GM12878 (cell line): ENCODE results near the gene ANP32E.

ENCODE experiments used
- BHLHE40 ChIP-seq, 2 experiments: fragments of 450-650 bp in 1 of 2; IDR thresholded peaks; 2 replicates each; pipeline ENCODE4 v1.6.1; 2011 to 2017; ENCODE audit warnings: low read depth in 2 of 2, borderline replicate concordance in 1 of 2, improper control_type of control experiment in 1 of 2, low read length in 1 of 2, mild to moderate bottlenecking in 1 of 2
- BMI1 ChIP-seq: fragments of 450-650 bp; IDR thresholded peaks from 2 replicates; pipeline ENCODE4 v1.6.1; 2016; ENCODE audit warnings: mild to moderate bottlenecking, moderate library complexity, borderline replicate concordance
- CHD2 ChIP-seq: IDR thresholded peaks from 2 replicates; pipeline ENCODE4 v1.6.1; 2011; ENCODE audit warnings: low read depth, low read length, improper control_type of control experiment, borderline replicate concordance
- NFYB ChIP-seq: IDR thresholded peaks from 2 replicates; pipeline ENCODE4 v1.6.1; 2011; ENCODE audit warnings: low read depth, mild to moderate bottlenecking, low read length, improper control_type of control experiment, moderate library complexity; ENCODE audit not compliant: insufficient read depth
- TARDBP ChIP-seq: IDR thresholded peaks from 2 replicates; pipeline ENCODE4 v1.6.1; 2016; ENCODE audit warnings: borderline replicate concordance
- ZNF24 ChIP-seq: fragments of 450-650 bp; IDR thresholded peaks from 2 replicates; pipeline ENCODE4 v1.6.1; 2017; ENCODE audit warnings: antibody characterized with exemption, mild to moderate bottlenecking
- TF ChIP-seq, protein P1 (sequence below), 3 experiments: IDR thresholded peaks in 2 of 3; conservative IDR thresholded peaks in 1 of 3; 2 replicates each; pipeline ENCODE4 v1.5.1; 2011; ENCODE audit warnings: low read depth in 3 of 3, low read length in 3 of 3, mild to moderate bottlenecking in 3 of 3, control low read depth in 2 of 3, moderate library complexity in 2 of 3, inconsistent platforms in 1 of 3, mixed read lengths in 1 of 3; ENCODE audit not compliant: control insufficient read depth in 2 of 3, insufficient read depth in 1 of 3; ENCODE audit errors: extremely low read depth in 1 of 3
- TF ChIP-seq, protein P2 (sequence below): fragments of 450-650 bp; IDR thresholded peaks from 2 replicates; pipeline ENCODE4 v1.6.1; 2017; ENCODE audit warnings: mild to moderate bottlenecking
- TF ChIP-seq, protein P3 (sequence below): IDR thresholded peaks from 2 replicates; pipeline ENCODE4 v1.6.1; 2012; ENCODE audit warnings: low read depth, low read length, improper control_type of control experiment
- TF ChIP-seq, protein P4 (sequence below): IDR thresholded peaks from 2 replicates; pipeline ENCODE4 v1.6.1; 2011; ENCODE audit warnings: low read depth, mild to moderate bottlenecking, low read length, moderate library complexity, borderline replicate concordance; ENCODE audit errors: extremely low read depth

DNA sequence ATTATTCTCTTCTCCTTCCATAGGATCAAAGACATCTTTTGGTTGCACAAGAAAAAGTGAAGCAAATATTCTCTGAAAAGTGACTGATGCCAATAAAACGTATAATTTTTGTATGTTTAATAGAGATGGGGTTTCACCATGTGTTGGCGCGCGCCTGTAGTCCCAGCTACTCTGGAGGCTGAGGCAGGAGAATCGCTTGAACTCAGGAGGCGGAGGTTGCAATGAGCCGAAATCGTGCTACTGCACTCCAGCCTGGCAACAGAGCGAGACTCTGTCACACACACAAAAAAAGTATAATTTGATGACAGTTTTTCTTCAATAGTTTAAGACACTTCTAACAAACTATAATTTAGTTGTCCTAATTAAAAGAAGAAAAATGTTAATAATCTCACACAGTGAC lies 23.8 kb downstream of the ANP32E start:
- TF ChIP-seq, protein P1, sequence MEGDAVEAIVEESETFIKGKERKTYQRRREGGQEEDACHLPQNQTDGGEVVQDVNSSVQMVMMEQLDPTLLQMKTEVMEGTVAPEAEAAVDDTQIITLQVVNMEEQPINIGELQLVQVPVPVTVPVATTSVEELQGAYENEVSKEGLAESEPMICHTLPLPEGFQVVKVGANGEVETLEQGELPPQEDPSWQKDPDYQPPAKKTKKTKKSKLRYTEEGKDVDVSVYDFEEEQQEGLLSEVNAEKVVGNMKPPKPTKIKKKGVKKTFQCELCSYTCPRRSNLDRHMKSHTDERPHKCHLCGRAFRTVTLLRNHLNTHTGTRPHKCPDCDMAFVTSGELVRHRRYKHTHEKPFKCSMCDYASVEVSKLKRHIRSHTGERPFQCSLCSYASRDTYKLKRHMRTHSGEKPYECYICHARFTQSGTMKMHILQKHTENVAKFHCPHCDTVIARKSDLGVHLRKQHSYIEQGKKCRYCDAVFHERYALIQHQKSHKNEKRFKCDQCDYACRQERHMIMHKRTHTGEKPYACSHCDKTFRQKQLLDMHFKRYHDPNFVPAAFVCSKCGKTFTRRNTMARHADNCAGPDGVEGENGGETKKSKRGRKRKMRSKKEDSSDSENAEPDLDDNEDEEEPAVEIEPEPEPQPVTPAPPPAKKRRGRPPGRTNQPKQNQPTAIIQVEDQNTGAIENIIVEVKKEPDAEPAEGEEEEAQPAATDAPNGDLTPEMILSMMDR (IDR thresholded peaks at IDR 0.05 in 2 of 3, conservative IDR thresholded peaks at IDR 0.05 in 1 of 3; ENCODE audit: control insufficient read depth in 2 of 3, extremely low read depth in 1 of 3, insufficient read depth in 1 of 3, low read depth in 3 of 3, low read length in 3 of 3) = no peak
- no peak for TF ChIP-seq BHLHE40 (IDR thresholded peaks at IDR 0.05; ENCODE audit: borderline replicate concordance in 1 of 2, low read depth in 2 of 2, low read length in 1 of 2)
- TF ChIP-seq TARDBP = no peak
- TF ChIP-seq, protein P2, sequence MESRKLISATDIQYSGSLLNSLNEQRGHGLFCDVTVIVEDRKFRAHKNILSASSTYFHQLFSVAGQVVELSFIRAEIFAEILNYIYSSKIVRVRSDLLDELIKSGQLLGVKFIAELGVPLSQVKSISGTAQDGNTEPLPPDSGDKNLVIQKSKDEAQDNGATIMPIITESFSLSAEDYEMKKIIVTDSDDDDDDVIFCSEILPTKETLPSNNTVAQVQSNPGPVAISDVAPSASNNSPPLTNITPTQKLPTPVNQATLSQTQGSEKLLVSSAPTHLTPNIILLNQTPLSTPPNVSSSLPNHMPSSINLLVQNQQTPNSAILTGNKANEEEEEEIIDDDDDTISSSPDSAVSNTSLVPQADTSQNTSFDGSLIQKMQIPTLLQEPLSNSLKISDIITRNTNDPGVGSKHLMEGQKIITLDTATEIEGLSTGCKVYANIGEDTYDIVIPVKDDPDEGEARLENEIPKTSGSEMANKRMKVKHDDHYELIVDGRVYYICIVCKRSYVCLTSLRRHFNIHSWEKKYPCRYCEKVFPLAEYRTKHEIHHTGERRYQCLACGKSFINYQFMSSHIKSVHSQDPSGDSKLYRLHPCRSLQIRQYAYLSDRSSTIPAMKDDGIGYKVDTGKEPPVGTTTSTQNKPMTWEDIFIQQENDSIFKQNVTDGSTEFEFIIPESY = no peak
- TF ChIP-seq BMI1 = no peak
- TF ChIP-seq CHD2 = no peak
- no peak for TF ChIP-seq ZNF24
- TF ChIP-seq, protein P3, sequence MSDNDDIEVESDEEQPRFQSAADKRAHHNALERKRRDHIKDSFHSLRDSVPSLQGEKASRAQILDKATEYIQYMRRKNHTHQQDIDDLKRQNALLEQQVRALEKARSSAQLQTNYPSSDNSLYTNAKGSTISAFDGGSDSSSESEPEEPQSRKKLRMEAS = no peak
- no peak for TF ChIP-seq NFYB
- TF ChIP-seq, protein P4, sequence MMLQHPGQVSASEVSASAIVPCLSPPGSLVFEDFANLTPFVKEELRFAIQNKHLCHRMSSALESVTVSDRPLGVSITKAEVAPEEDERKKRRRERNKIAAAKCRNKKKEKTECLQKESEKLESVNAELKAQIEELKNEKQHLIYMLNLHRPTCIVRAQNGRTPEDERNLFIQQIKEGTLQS = no peak
